Right lobe of liver (tissue), 4 donors: ENCODE measurements around the gene C2orf49.

Source experiments
- POLR2A ChIP-seq: fragments of 450-650 bp; IDR thresholded peaks from one replicate; pipeline ENCODE4 v1.6.1; 2017; ENCODE audit warnings: antibody characterized with exemption, mild to moderate bottlenecking
- TF ChIP-seq, protein P1 (sequence below), 4 donors: fragments of 200-600 bp in 3 of 4; fragments of 450-650 bp in 1 of 4; IDR thresholded peaks; one replicate each; pipeline versions ENCODE4 v1.5.1 to v1.8.0; 2016 to 2022; ENCODE audit warnings: antibody characterized with exemption in 4 of 4, mild to moderate bottlenecking in 2 of 4
- donor health status: DM: no; HTN: no; CAD: no.
- donor health status: DM: no; HTN: no; CAD: no.
- donor health status: DM: no; HTN: yes; CAD: no.

DNA sequence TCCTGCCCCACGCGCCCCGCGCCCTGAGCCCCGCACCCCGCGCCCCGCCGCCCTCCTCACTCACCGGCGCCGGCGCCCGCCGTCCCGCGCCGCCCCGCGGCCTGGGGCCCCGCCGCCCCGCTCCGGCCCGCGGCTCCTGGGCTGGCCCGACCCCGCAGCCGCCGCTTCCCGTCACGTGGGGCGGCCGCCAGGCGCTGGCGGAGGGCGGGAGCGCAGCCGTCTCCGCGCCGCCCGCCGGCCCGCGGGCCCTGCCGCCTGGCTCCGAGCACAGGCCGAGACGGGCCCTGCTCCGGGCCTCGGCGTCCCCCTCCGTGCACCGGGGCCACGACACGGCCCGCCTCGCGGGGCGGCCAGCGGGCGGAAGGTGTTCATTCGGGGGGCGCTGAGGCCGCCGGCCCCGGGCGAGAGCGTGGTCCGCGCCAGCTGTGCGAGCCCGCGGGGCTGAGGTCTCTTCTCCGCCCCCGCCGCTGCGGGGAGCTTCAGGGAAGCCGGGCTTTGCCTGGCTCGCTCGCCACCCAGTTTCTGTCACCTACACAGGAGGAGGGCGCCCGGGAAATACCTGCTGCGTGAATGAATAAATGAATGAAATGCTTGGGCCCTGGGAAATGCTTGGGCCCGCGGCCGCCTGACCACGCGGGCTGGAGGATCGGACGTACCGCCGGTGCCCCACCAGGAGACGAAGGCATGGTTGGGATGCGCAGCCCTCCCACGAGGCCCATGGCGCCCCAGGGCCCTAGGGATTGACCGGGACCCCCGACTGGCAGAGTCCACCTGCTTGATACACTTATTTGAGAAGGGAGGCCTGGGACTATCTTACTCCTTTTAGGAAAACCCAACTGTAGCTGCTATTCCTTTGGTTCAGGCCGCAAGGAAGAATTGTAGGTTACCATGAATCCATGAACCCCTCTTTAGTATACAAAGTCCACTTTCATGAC is 7.5 kb upstream of the C2orf49 start, which contains the start of gene TGFBRAP1:
- TF ChIP-seq, protein P1, sequence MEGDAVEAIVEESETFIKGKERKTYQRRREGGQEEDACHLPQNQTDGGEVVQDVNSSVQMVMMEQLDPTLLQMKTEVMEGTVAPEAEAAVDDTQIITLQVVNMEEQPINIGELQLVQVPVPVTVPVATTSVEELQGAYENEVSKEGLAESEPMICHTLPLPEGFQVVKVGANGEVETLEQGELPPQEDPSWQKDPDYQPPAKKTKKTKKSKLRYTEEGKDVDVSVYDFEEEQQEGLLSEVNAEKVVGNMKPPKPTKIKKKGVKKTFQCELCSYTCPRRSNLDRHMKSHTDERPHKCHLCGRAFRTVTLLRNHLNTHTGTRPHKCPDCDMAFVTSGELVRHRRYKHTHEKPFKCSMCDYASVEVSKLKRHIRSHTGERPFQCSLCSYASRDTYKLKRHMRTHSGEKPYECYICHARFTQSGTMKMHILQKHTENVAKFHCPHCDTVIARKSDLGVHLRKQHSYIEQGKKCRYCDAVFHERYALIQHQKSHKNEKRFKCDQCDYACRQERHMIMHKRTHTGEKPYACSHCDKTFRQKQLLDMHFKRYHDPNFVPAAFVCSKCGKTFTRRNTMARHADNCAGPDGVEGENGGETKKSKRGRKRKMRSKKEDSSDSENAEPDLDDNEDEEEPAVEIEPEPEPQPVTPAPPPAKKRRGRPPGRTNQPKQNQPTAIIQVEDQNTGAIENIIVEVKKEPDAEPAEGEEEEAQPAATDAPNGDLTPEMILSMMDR (IDR thresholded peaks at IDR 0.05) = no peak
- peak; percentile 72 for TF ChIP-seq POLR2A
